ENCODE data around the gene ETS2.
A peak's percentile ranks its signal among the peaks of the same experiment; 100 is the strongest.

Gene ETS2

GRCh38 chr21:38802050-38803026 lies 3.4 kb upstream of the ETS2 start:
- DNase-seq: no peak

GRCh38 chr21:38803075-38803660 lies 2.6 kb upstream of the ETS2 start:
- no peak for DNase-seq

- no peak for DNase-seq
Measured at GRCh38 chr21:38804030-38804788, 1.5 kb upstream of the ETS2 start.

GRCh38 chr21:38804789-38805327 lies 871 bp upstream of the ETS2 start:
- no peak for DNase-seq

- peak; percentile 34 for DNase-seq
Measured at GRCh38 chr21:38806153-38806941, 618 bp downstream of the ETS2 start.

- no peak for DNase-seq
Measured at GRCh38 chr21:38806942-38807284, 1.2 kb downstream of the ETS2 start.

GRCh38 chr21:38807441-38807871 lies 1.7 kb downstream of the ETS2 start:
- no peak for DNase-seq

- no peak for DNase-seq
Measured at GRCh38 chr21:38807986-38808385, 2.3 kb downstream of the ETS2 start.

- no peak for DNase-seq
Measured at GRCh38 chr21:38809198-38809878, 3.6 kb downstream of the ETS2 start.

- no peak for DNase-seq
Measured at GRCh38 chr21:38810034-38810825, 4.5 kb downstream of the ETS2 start.

- DNase-seq: no peak
Measured at GRCh38 chr21:38810826-38811164, 5.1 kb downstream of the ETS2 start.

GRCh38 chr21:38811257-38811656 lies 5.5 kb downstream of the ETS2 start:
- no peak for DNase-seq

GRCh38 chr21:38813143-38813542 lies 7.4 kb downstream of the ETS2 start:
- DNase-seq: no peak

- no peak for DNase-seq
Measured at GRCh38 chr21:38813547-38813946, 7.8 kb downstream of the ETS2 start.

- no peak for DNase-seq
Measured at GRCh38 chr21:38814126-38815059, 8.7 kb downstream of the ETS2 start.

- no peak for DNase-seq
Measured at GRCh38 chr21:38815060-38815405, 9.3 kb downstream of the ETS2 start.

GRCh38 chr21:38816400-38816977 lies 10.8 kb downstream of the ETS2 start:
- no peak for DNase-seq

GRCh38 chr21:38817371-38818324 lies 11.9 kb downstream of the ETS2 start:
- DNase-seq: no peak

Data from activated gamma-delta T cell treated with Interleukin-2 at 50 U/mL for 16 hours (primary cell).